ENCODE data around the gene MSH5.
A peak's percentile ranks its signal among the peaks of the same experiment; 100 is the strongest.
"Not testable (repeated sequence)": the region's sequence is repeated elsewhere in the genome, so short reads cannot be mapped to it uniquely, and the experiment has no call there.

The MSH5 gene

GRCh38 chr6:31739639-31740396, at the start of gene MSH5:
MSH5 (plus strand) TSS chr6:31740005; CDS start chr6:31740467, 462 bp downstream.
- peak; percentile 99 for DNase-seq

- DNase-seq = no peak
Observed at GRCh38 chr6:31690231-31691077, 49.4 kb upstream of the MSH5 start.

GRCh38 chr6:31691078-31691463, 48.7 kb upstream of the MSH5 start:
- no peak for DNase-seq

GRCh38 chr6:31691564-31692108, 48.2 kb upstream of the MSH5 start:
- DNase-seq = no peak

- no peak for DNase-seq
Observed at GRCh38 chr6:31692353-31692752, 47.5 kb upstream of the MSH5 start.

- no peak for DNase-seq
Observed at GRCh38 chr6:31692886-31693285, 46.9 kb upstream of the MSH5 start.

GRCh38 chr6:31693535-31693934, 46.3 kb upstream of the MSH5 start:
- no peak for DNase-seq

GRCh38 chr6:31697555-31697954, 42.2 kb upstream of the MSH5 start:
- no peak for DNase-seq

- no peak for DNase-seq
Observed at GRCh38 chr6:31700740-31701401, 38.9 kb upstream of the MSH5 start.

GRCh38 chr6:31701666-31702404, 38.0 kb upstream of the MSH5 start:
- no peak for DNase-seq

- DNase-seq = peak; percentile 56
Observed at GRCh38 chr6:31702405-31702818, 37.4 kb upstream of the MSH5 start.

- DNase-seq = peak; percentile 99
Observed at GRCh38 chr6:31702819-31703716, 36.7 kb upstream of the MSH5 start, which contains the start of gene ABHD16A. ABHD16A (minus strand) TSS chr6:31703324; CDS start chr6:31703281, 43 bp downstream.

GRCh38 chr6:31705931-31706330, 33.9 kb upstream of the MSH5 start:
- DNase-seq = no peak

- DNase-seq = no peak
Observed at GRCh38 chr6:31706599-31706998, 33.2 kb upstream of the MSH5 start, which contains the start of gene LY6G6F. LY6G6F (plus strand) TSS chr6:31706866; CDS start chr6:31706907, 41 bp downstream.

GRCh38 chr6:31707701-31708100, 32.1 kb upstream of the MSH5 start:
- no peak for DNase-seq

- no peak for DNase-seq
Observed at GRCh38 chr6:31708224-31708623, 31.6 kb upstream of the MSH5 start.

- DNase-seq = not testable (repeated sequence)
Observed at GRCh38 chr6:31709157-31709556, 30.6 kb upstream of the MSH5 start.

- DNase-seq = no peak
Observed at GRCh38 chr6:31710523-31711219, 29.1 kb upstream of the MSH5 start.

GRCh38 chr6:31711233-31711632, 28.6 kb upstream of the MSH5 start:
- no peak for DNase-seq

GRCh38 chr6:31712296-31712695, 27.5 kb upstream of the MSH5 start:
- no peak for DNase-seq

All from left hindlimb (tissue), 1 donor.